Kidney (tissue), 14 donors: ENCODE measurements around the gene ILKAP. TPM values are rescaled to one million over a fixed set of nuclear protein-coding genes. Genes with fewer than 3 reads are reported as not detected.

Source experiments
- DNase-seq, 5 donors: peaks; one replicate each; pipeline ENCODE4 v3.0.0-alpha.2; 2013 to 2020
- FAIRE-seq: peaks from 2 replicates; lab custom pipeline; 2012; peaks lifted over from hg19 to GRCh38; lab: Jason Lieb, UNC
- H3K27ac ChIP-seq, 2 donors: one replicate each; pipeline ENCODE4 v1.7.0; 2013; ENCODE audit warnings: low read depth in 2 of 2, low read length in 2 of 2, inconsistent platforms in 1 of 2
- H3K27me3 ChIP-seq: one replicate; pipeline ENCODE4 v1.7.1; 2013; ENCODE audit warnings: low read length, inconsistent platforms; ENCODE audit not compliant: control insufficient read depth, insufficient read depth
- H3K36me3 ChIP-seq, 3 donors: one replicate each; pipeline versions ENCODE4 v1.7.0 to v1.7.1; 2013; ENCODE audit warnings: low read length in 3 of 3, control low read depth in 1 of 3, inconsistent platforms in 1 of 3; ENCODE audit not compliant: insufficient read depth in 3 of 3, control insufficient read depth in 2 of 3
- H3K4me1 ChIP-seq, 3 donors: one replicate each; pipeline versions ENCODE4 v1.7.0 to v1.7.1; 2013; ENCODE audit warnings: low read length in 3 of 3, inconsistent platforms in 1 of 3, low read depth in 1 of 3; ENCODE audit not compliant: control insufficient read depth in 2 of 3, insufficient read depth in 2 of 3
- H3K4me3 ChIP-seq, 3 donors: one replicate each; pipeline versions ENCODE4 v1.7.0 to v1.8.1; 2013; ENCODE audit warnings: low read length in 3 of 3, control low read depth in 1 of 3, inconsistent platforms in 1 of 3
- H3K9ac ChIP-seq, 3 donors: one replicate each; pipeline versions ENCODE4 v1.7.0 to v1.7.1; 2013; ENCODE audit warnings: low read length in 3 of 3, control low read depth in 1 of 3, inconsistent platforms in 1 of 3
- H3K9me3 ChIP-seq, 3 donors: one replicate each; pipeline versions ENCODE4 v1.7.0 to v1.7.1; 2013; ENCODE audit warnings: low read length in 3 of 3, control low read depth in 1 of 3, inconsistent platforms in 1 of 3; ENCODE audit not compliant: control insufficient read depth in 2 of 3, insufficient read depth in 1 of 3
- intact Hi-C: fragments of 100-400 bp; cut with DNase I; formaldehyde crosslinking; loops from one replicate; pipeline ENCODE4 v1.11.1; 2022
- polyA plus RNA-seq: library from polyadenylated mRNA; stranded (reverse); fragments of 350-450 nt; fragmentation: Illumina TruSeq; extraction: RNeasy Lipid Tissue Mini Kit (QIAGEN cat#74804); gene quantifications from one replicate; pipeline ENCODE4 v1.2.3, GENCODE V29; 2014; ENCODE audit warnings: low read depth, low replicate concordance; ENCODE audit not compliant: insufficient read depth
- total RNA-seq: library from RNA; stranded (reverse); fragmentation: NEBNext Ultra II Directional; extraction: Animal tissue kit (Norgen Biotek cat#: 25700); gene quantifications from one replicate; pipeline ENCODE4 v1.2.1, GENCODE V29; 2021
- TF ChIP-seq, protein P1 (sequence below): IDR thresholded peaks from 3 replicates; pipeline ENCODE4 v1.5.1; 2012; ENCODE audit warnings: mild to moderate bottlenecking, moderate library complexity, borderline replicate concordance; ENCODE audit not compliant: insufficient read depth; ENCODE audit errors: extremely low read depth
- donor health status: control.
- donor health status: control.
- donor health status: control.
- donor health status: control.
- donor health status: control.
- donor health status: DM: yes; HTN: yes; CAD: no.
- donor health status: Normal renal cell carcinoma (clear cell type).

Gene ILKAP
- total and polyA plus RNA-seq, 2 donors from 2014 or later: 38.4 to 47.7 TPM

GRCh38 chr2:238163481-238164198, 39.9 kb downstream of the ILKAP start:
- DNase-seq: peak in 4 of 5 donors; percentile 41 to 80 (median 66)
- Histone ChIP-seq H3K27ac (no peak overlapping the region), H3K4me1 (peaks cover 0 to 5% (median 0%) of the 10 kb centered on the region in 3 donors), H3K36me3 (no peaks in the 10 kb centered on the region), H3K9me3 (no peaks in the 10 kb centered on the region), H3K9ac (no peak overlapping the region), H3K27me3 (no peaks in the 10 kb centered on the region), H3K4me3 (no peak overlapping the region)
- intact Hi-C loops: no loop called here
- TF ChIP-seq, protein P1, sequence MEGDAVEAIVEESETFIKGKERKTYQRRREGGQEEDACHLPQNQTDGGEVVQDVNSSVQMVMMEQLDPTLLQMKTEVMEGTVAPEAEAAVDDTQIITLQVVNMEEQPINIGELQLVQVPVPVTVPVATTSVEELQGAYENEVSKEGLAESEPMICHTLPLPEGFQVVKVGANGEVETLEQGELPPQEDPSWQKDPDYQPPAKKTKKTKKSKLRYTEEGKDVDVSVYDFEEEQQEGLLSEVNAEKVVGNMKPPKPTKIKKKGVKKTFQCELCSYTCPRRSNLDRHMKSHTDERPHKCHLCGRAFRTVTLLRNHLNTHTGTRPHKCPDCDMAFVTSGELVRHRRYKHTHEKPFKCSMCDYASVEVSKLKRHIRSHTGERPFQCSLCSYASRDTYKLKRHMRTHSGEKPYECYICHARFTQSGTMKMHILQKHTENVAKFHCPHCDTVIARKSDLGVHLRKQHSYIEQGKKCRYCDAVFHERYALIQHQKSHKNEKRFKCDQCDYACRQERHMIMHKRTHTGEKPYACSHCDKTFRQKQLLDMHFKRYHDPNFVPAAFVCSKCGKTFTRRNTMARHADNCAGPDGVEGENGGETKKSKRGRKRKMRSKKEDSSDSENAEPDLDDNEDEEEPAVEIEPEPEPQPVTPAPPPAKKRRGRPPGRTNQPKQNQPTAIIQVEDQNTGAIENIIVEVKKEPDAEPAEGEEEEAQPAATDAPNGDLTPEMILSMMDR: no peak
- FAIRE-seq: no peak

- H3K9me3 ChIP-seq: no peaks in the 10 kb centered on the region
- H3K27me3 ChIP-seq: no peaks in the 10 kb centered on the region
- H3K4me1 ChIP-seq: peaks cover 0 to 5% (median 0%) of the 10 kb centered on the region in 3 donors
- intact Hi-C loops: no loop called here
- H3K9ac ChIP-seq: no peak overlapping the region
- FAIRE-seq (no peak), DNase-seq (peak in 2 of 5 donors; percentile 12 to 56)
- no peak overlapping the region for H3K27ac ChIP-seq
- H3K4me3 ChIP-seq: no peak overlapping the region
- H3K36me3 ChIP-seq: no peaks in the 10 kb centered on the region
- TF ChIP-seq, protein P1: no peak
Measured at GRCh38 chr2:238162846-238163441, 40.6 kb downstream of the ILKAP start.

GRCh38 chr2:238162251-238162845, 41.1 kb downstream of the ILKAP start:
- Histone ChIP-seq H3K9ac (no peak overlapping the region), H3K4me3 (no peak overlapping the region), H3K9me3 (no peaks in the 10 kb centered on the region), H3K27ac (no peak overlapping the region), H3K4me1 (peaks cover 0 to 3% (median 0%) of the 10 kb centered on the region in 3 donors), H3K27me3 (no peaks in the 10 kb centered on the region), H3K36me3 (no peaks in the 10 kb centered on the region)
- intact Hi-C loops: no loop called here
- no peak for FAIRE-seq
- TF ChIP-seq, protein P1: no peak
- DNase-seq: peak in 2 of 5 donors; percentile 57 to 75
